ENCODE results near the gene USP32. TPM values are rescaled to one million over a fixed set of nuclear protein-coding genes. Genes with fewer than 3 reads are reported as not detected.

Gene USP32
- total and polyA plus RNA-seq, 4 experiments from 2014 or later: 2.6 to 36.2 (median 20.4) TPM

DNA sequence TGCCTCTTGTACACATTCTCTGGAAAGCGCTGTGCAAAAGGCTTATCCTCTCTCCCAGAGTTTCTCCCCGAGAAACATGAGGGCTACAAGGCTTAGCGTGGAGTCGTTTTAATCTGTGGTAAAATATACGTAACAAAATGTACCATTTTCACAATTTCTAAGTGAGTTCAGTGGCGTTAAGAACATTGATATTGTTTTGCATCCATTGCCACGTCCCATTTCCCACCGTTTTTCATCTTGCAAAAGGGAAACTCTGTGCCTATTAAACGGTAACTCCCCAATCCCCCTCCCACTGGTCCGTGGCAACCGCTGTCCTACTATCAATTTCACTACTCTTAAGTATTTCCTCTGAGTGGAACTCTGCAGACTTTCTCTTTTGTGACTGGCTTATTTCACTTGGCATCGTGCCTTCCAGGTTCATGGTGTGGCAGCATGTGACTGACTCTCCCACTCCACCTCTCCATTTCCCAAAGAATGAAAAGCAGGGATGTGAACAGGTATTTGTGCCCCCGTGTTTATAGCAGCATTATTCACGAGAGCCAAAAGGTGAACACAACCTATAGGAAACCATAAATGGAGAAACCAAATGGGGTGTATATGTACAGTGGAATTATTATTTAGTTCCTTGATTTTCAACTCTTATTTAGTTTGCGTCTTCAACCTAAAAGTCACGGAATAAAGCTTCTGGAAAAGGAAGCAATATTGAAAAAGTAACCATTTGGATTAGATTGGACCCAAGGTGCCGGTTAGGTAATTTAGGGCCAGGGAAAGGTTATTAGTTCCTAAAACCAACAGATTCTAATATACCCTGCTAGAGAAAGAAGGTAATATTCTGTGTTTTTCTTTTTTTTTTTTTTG, 1.1 kb upstream of the USP32 start:
- peak overlapping the region; percentile 92 to 97 (median 95) for H3K4me3 Mint-ChIP-seq
- no peaks in the 10 kb centered on the region for H3K27me3 ChIP-seq (ENCODE audit: insufficient read depth, low read length)
- peaks cover 0 to 17% of the 10 kb centered on the region in 2 donors for H3K36me3 Mint-ChIP-seq
- peak overlapping the region; percentile 84 for H3K27ac ChIP-seq (ENCODE audit: low read depth, low read length)
- H3K27me3 Mint-ChIP-seq: no peaks in the 10 kb centered on the region
- ChIA-PET CTCF (ENCODE audit: partially characterized antibody) (interaction anchor here (1.3 to 1.4 kb wide), 2 partner anchors 26 to 28 kb away, joined by 4 to 5 read pairs; no protein-coding TSS in a partner anchor), POLR2A (ENCODE audit: partially characterized antibody) (interaction anchor here (0.6 to 1.7 kb wide), 5 partner anchors 13 to 1240 kb away, joined by 3 to 11 read pairs (median 5); partner anchors contain the start of genes BCAS3 and PPM1D)
- peaks cover 27% of the 10 kb centered on the region for H3K4me1 ChIP-seq (ENCODE audit: insufficient read depth, low read length)
- intact Hi-C loops (cut with micrococcal nuclease): loop anchor here (1.0 to 5.0 kb wide), 6 partner anchors 28 to 501 kb away; partner anchors contain the start of genes APPBP2, BCAS3, HEATR6 and RPS6KB1
- H3K27ac Mint-ChIP-seq: peak overlapping the region; percentile 96 to 99 (median 98)
- no peaks in the 10 kb centered on the region for H3K36me3 ChIP-seq (ENCODE audit: insufficient read depth, low read length)
- peaks cover 27 to 47% (median 34%) of the 10 kb centered on the region in 4 donors for H3K4me1 Mint-ChIP-seq
- peak overlapping the region; percentile 47 to 57 for H3K4me3 ChIP-seq (ENCODE audit: low read length in 2 of 2)
- no peaks in the 10 kb centered on the region for H3K9me3 Mint-ChIP-seq
- peak; percentile 7 to 39 (median 18) for DNase-seq
- H3K9me3 ChIP-seq (ENCODE audit: control insufficient read depth in 1 of 2, low read length in 2 of 2): no peaks in the 10 kb centered on the region

DNA sequence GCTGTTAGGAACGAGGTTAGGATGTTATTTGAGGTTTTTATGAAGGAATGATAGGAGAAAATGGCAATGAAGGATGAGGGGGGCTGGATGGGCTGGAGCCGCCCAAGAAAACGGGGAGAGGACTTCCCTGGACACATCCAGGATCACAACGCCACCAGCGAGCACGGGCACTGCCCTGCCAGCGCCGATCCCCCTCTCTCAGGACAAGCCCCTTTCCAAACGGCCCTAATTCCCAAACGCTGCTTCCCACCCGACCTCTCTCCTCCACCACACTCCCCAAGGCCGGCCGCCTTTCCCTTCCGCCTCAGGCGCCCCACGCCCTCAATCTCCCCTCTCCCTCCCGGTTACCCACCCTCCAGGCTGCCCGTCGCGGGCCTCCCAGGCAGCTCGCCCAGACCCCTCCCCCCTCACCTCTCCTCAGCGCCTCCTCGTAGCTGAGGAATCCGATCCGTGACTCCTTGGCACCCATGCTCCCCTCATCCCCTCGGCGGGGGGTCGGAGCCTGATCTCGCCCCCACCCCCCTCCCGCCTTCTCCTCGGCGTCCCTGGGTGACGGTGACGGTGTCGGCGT, 377 bp downstream of the USP32 start:
- Mint-ChIP-seq H3K27me3 (no peaks in the 10 kb centered on the region), H3K9me3 (no peaks in the 10 kb centered on the region), H3K4me3 (peak overlapping the region; percentile 92 to 97 (median 96)), H3K36me3 (peaks cover 0 to 17% of the 10 kb centered on the region in 2 donors), H3K4me1 (peaks cover 31 to 54% (median 39%) of the 10 kb centered on the region in 4 donors), H3K27ac (peak overlapping the region; percentile 96 to 99 (median 98))
- ChIA-PET POLR2A (ENCODE audit: partially characterized antibody) (interaction anchor here (0.6 to 1.7 kb wide), 13 partner anchors 8 to 1181 kb away, joined by 3 to 11 read pairs (median 3); partner anchors contain the start of genes BCAS3, CLTC, HEATR6 and PPM1D), CTCF (ENCODE audit: partially characterized antibody) (interaction anchor here (1.0 to 1.4 kb wide), 3 partner anchors 28 to 30 kb away, joined by 3 to 5 read pairs (median 4); no protein-coding TSS in a partner anchor)
- peak overlapping the region; percentile 84 for H3K27ac ChIP-seq (ENCODE audit: low read depth, low read length)
- H3K36me3 ChIP-seq (ENCODE audit: insufficient read depth, low read length): no peaks in the 10 kb centered on the region
- no peaks in the 10 kb centered on the region for H3K27me3 ChIP-seq (ENCODE audit: insufficient read depth, low read length)
- H3K9me3 ChIP-seq (ENCODE audit: control insufficient read depth in 1 of 2, low read length in 2 of 2): no peaks in the 10 kb centered on the region
- no peak for DNase-seq
- intact Hi-C loops (cut with micrococcal nuclease): loop anchor here (1.0 to 5.0 kb wide), 6 partner anchors 30 to 499 kb away; partner anchors contain the start of genes APPBP2, BCAS3, HEATR6 and RPS6KB1
- peak overlapping the region; percentile 47 to 67 for H3K4me3 ChIP-seq (ENCODE audit: low read length in 2 of 2)
- H3K4me1 ChIP-seq (ENCODE audit: insufficient read depth, low read length): peaks cover 22% of the 10 kb centered on the region

DNA sequence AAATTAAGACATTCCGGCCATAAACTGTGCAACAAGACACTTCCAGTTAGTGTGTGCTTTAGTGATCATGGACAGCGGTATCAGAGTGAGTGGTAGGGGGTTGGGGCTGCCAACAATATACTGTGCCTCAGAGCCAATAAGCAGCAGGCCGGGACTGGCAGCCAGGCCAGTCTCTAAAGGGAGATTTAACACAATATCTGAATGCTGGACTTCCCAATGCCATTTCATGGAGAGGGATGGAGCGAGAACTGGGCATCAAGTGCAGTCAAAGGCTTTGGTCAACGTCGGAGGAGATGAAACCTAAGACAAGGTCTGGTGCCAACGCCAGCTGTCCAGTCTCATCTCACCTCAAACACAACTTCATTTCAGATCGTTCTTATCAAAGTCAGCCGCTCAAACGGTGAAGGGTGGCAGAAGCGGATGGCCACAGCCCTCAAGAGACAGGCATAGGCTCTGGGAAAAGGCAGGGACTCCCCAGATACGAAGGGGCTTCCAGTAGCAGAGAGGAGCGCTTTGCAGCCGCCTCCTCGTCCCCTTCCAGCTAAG, 935 bp downstream of the USP32 start:
- intact Hi-C loops (cut with micrococcal nuclease): loop anchor here (5.0 kb wide), 2 partner anchors 314 to 499 kb away; partner anchors contain the start of genes HEATR6, RPS6KB1 and TUBD1
- CTCF ChIA-PET (ENCODE audit: partially characterized antibody): interaction anchor here (1.0 kb wide), 1 partner anchor 29 kb away, joined by 3 read pairs; no protein-coding TSS in a partner anchor
- POLR2A ChIA-PET (ENCODE audit: partially characterized antibody): interaction anchor here (1.0 to 1.7 kb wide), 5 partner anchors 30 to 313 kb away, joined by 3 to 9 read pairs (median 3); partner anchors contain the start of genes HEATR6 and PPM1D
- peak overlapping the region; percentile 47 to 67 for H3K4me3 ChIP-seq (ENCODE audit: low read length in 2 of 2)
- H3K27ac ChIP-seq (ENCODE audit: low read depth, low read length): peak overlapping the region; percentile 84
- no peaks in the 10 kb centered on the region for H3K27me3 ChIP-seq (ENCODE audit: insufficient read depth, low read length)
- peaks cover 22% of the 10 kb centered on the region for H3K4me1 ChIP-seq (ENCODE audit: insufficient read depth, low read length)
- no peaks in the 10 kb centered on the region for H3K9me3 ChIP-seq (ENCODE audit: control insufficient read depth in 1 of 2, low read length in 2 of 2)
- Mint-ChIP-seq H3K4me3 (peak overlapping the region; percentile 92 to 97 (median 96)), H3K4me1 (peaks cover 35 to 58% (median 42%) of the 10 kb centered on the region in 4 donors), H3K9me3 (no peaks in the 10 kb centered on the region), H3K27me3 (no peaks in the 10 kb centered on the region), H3K36me3 (peaks cover 0 to 17% of the 10 kb centered on the region in 2 donors), H3K27ac (peak overlapping the region; percentile 96 to 99 (median 98))
- DNase-seq: peak in 4 of 5 donors; percentile 1 to 38 (median 6)
- no peaks in the 10 kb centered on the region for H3K36me3 ChIP-seq (ENCODE audit: insufficient read depth, low read length)

DNA sequence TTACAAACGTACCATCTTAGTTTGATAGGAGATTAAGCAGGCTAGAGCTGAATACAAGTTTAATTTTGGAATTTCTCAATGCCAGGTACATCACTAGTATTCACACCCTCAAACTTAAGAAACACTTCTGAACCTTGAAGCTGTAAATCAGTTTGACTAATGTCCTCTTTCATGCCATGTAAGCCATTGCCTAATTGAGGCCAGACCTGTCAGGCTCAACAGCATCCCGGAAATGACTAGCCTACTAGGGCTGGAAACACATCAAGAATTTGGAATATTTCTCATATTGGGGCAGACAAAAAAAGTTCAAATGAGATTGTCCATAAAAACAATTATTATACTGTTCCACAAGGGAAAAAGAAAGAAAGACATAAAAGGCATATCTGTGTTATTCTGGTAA, 1.7 kb downstream of the USP32 start:
- intact Hi-C loops (cut with micrococcal nuclease): loop anchor here (5.0 kb wide), 2 partner anchors 313 to 498 kb away; partner anchors contain the start of genes HEATR6, RPS6KB1 and TUBD1
- no peak for DNase-seq
- H3K4me3 ChIP-seq (ENCODE audit: low read length in 2 of 2): no peak overlapping the region

DNA sequence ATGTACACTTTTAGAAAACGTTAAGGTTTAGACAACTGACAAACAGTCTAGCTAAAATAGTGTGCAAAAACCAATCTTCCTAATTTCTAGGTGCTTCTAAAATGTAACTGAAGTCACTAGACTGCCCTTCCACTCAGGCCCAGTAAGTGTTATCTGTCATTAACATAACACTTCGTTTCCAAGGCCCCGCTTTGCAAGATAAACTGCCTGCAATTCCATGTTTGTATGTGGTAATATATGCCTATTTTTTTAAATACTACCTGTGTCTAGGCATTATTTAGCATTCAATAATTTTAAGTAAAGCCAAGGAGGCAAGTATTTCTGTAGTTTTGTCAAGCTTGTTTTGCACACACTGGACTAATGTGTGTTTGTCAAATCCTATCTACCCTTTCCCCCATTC, 3.2 kb downstream of the USP32 start:
- peaks cover 45 to 68% (median 54%) of the 10 kb centered on the region in 4 donors for H3K4me1 Mint-ChIP-seq
- no peaks in the 10 kb centered on the region for H3K9me3 ChIP-seq (ENCODE audit: control insufficient read depth in 1 of 2, low read length in 2 of 2)
- H3K36me3 Mint-ChIP-seq: peaks cover 0 to 19% of the 10 kb centered on the region in 2 donors
- H3K4me1 ChIP-seq (ENCODE audit: insufficient read depth, low read length): peaks cover 22% of the 10 kb centered on the region
- no peak overlapping the region for H3K27ac ChIP-seq (ENCODE audit: low read depth, low read length)
- no peaks in the 10 kb centered on the region for H3K36me3 ChIP-seq (ENCODE audit: insufficient read depth, low read length)
- H3K9me3 Mint-ChIP-seq: no peaks in the 10 kb centered on the region
- CTCF ChIA-PET (ENCODE audit: partially characterized antibody): no interaction called here
- H3K27me3 ChIP-seq (ENCODE audit: insufficient read depth, low read length): no peaks in the 10 kb centered on the region
- no peak for DNase-seq
- intact Hi-C loops (cut with micrococcal nuclease): no loop called here
- POLR2A ChIA-PET (ENCODE audit: partially characterized antibody): no interaction called here
- H3K4me3 Mint-ChIP-seq: peak overlapping the region in 2 of 8 donors; percentile 7 to 20
- no peaks in the 10 kb centered on the region for H3K27me3 Mint-ChIP-seq
- H3K4me3 ChIP-seq (ENCODE audit: low read length in 2 of 2): no peak overlapping the region
- H3K27ac Mint-ChIP-seq: no peak overlapping the region

More for the DNA sequence above, 1.7 kb downstream of the USP32 start:
- POLR2A ChIA-PET (ENCODE audit: partially characterized antibody): interaction anchor here (0.6 kb wide), 1 partner anchor 132 kb away, joined by 3 read pairs; no protein-coding TSS in a partner anchor
- Mint-ChIP-seq H3K9me3 (no peaks in the 10 kb centered on the region), H3K36me3 (peaks cover 0 to 19% of the 10 kb centered on the region in 2 donors), H3K4me3 (peak overlapping the region; percentile 92 to 97 (median 96)), H3K27ac (peak overlapping the region in 4 of 7 donors; percentile 58 to 96 (median 68)), H3K4me1 (peaks cover 39 to 64% (median 44%) of the 10 kb centered on the region in 4 donors), H3K27me3 (no peaks in the 10 kb centered on the region)
- CTCF ChIA-PET (ENCODE audit: partially characterized antibody): no interaction called here
- Histone ChIP-seq H3K27ac (ENCODE audit: low read depth, low read length) (no peak overlapping the region), H3K27me3 (ENCODE audit: insufficient read depth, low read length) (no peaks in the 10 kb centered on the region), H3K4me1 (ENCODE audit: insufficient read depth, low read length) (peaks cover 22% of the 10 kb centered on the region), H3K36me3 (ENCODE audit: insufficient read depth, low read length) (no peaks in the 10 kb centered on the region), H3K9me3 (ENCODE audit: control insufficient read depth in 1 of 2, low read length in 2 of 2) (no peaks in the 10 kb centered on the region)

DNA sequence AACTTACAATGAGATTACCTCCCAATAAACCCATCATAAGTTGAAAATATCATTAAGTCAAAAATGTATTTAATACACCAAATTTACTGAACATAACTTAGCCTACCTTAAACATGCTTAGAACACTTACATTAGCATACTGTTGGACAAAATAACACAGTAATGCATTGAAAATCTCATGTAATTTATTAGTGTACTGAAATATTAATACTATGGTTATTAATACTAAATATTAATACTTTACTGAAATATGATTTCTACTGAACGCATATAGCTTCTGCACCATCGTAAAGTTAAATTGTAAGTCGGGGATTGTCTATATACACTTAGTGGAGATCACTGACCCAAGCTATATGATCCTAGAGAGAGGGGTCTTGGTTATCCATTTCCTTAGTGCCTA, 4.3 kb downstream of the USP32 start:
- no peaks in the 10 kb centered on the region for H3K36me3 ChIP-seq (ENCODE audit: insufficient read depth, low read length)
- Mint-ChIP-seq H3K9me3 (no peaks in the 10 kb centered on the region), H3K27me3 (no peaks in the 10 kb centered on the region), H3K36me3 (peaks cover 0 to 16% of the 10 kb centered on the region in 2 donors), H3K27ac (no peak overlapping the region), H3K4me3 (no peak overlapping the region), H3K4me1 (peaks cover 44 to 61% (median 53%) of the 10 kb centered on the region in 4 donors)
- POLR2A ChIA-PET (ENCODE audit: partially characterized antibody): no interaction called here
- no peak overlapping the region for H3K4me3 ChIP-seq (ENCODE audit: low read length in 2 of 2)
- H3K27ac ChIP-seq (ENCODE audit: low read depth, low read length): no peak overlapping the region
- DNase-seq: no peak
- intact Hi-C loops (cut with micrococcal nuclease): no loop called here
- H3K27me3 ChIP-seq (ENCODE audit: insufficient read depth, low read length): no peaks in the 10 kb centered on the region
- CTCF ChIA-PET (ENCODE audit: partially characterized antibody): no interaction called here
- H3K4me1 ChIP-seq (ENCODE audit: insufficient read depth, low read length): peaks cover 16% of the 10 kb centered on the region
- no peaks in the 10 kb centered on the region for H3K9me3 ChIP-seq (ENCODE audit: control insufficient read depth in 1 of 2, low read length in 2 of 2)
